Lung (tissue), 12 donors: ENCODE results near the gene PAK6. TPM values are rescaled to one million over a fixed set of nuclear protein-coding genes. Genes with fewer than 3 reads are reported as not detected.
A peak's percentile ranks its signal among the peaks of the same experiment; 100 is the strongest.

ENCODE experiments used
- ATAC-seq: fragments of 200-7000 bp; cut with Tn5 transposase; one replicate; pipeline ENCODE4 v1.9.1; 2020; ENCODE audit warnings: moderate number of reproducible peaks; ENCODE audit not compliant: insufficient read depth, low FRiP score
- DNase-seq, 3 donors: peaks; one replicate each; pipeline ENCODE4 v3.0.0-alpha.2; 2013 to 2017
- H3K27ac ChIP-seq, 2 donors: one replicate each; pipeline ENCODE4 v1.5.1; 2013; ENCODE audit warnings: mild to moderate bottlenecking in 2 of 2, moderate library complexity in 2 of 2, control low read depth in 1 of 2, inconsistent platforms in 1 of 2, low read depth in 1 of 2, low read length in 1 of 2
- H3K27me3 ChIP-seq, 3 donors: one replicate each; pipeline ENCODE4 v1.5.1; 2013; ENCODE audit warnings: low read length in 2 of 3; ENCODE audit not compliant: control insufficient read depth in 3 of 3, insufficient read depth in 3 of 3
- H3K36me3 ChIP-seq, 4 donors: one replicate each; pipeline ENCODE4 v1.5.1; 2013; ENCODE audit warnings: low read length in 4 of 4, mild to moderate bottlenecking in 1 of 4, moderate library complexity in 1 of 4; ENCODE audit not compliant: control insufficient read depth in 4 of 4, insufficient read depth in 4 of 4
- H3K4me1 ChIP-seq, 5 donors: one replicate each; pipeline ENCODE4 v1.5.1; 2013; ENCODE audit warnings: low read length in 5 of 5, mild to moderate bottlenecking in 2 of 5, moderate library complexity in 1 of 5; ENCODE audit not compliant: control insufficient read depth in 5 of 5, insufficient read depth in 5 of 5
- H3K4me3 ChIP-seq: one replicate; pipeline ENCODE4 v1.5.1; 2013; ENCODE audit warnings: mild to moderate bottlenecking, control low read depth, moderate library complexity
- H3K9ac ChIP-seq, 2 donors: one replicate each; pipeline ENCODE4 v1.5.1; 2013; ENCODE audit warnings: low read length in 2 of 2, control low read depth in 1 of 2; ENCODE audit not compliant: insufficient read depth in 1 of 2
- H3K9me3 ChIP-seq, 4 donors: one replicate each; pipeline ENCODE4 v1.5.1; 2013; ENCODE audit warnings: low read length in 3 of 4, mild to moderate bottlenecking in 1 of 4, moderate library complexity in 1 of 4; ENCODE audit not compliant: control insufficient read depth in 4 of 4, insufficient read depth in 3 of 4
- WGBS, 2 donors: extraction: QIAGEN DNeasy Blood & Tissue Kit; methylation state at CpG; one replicate each; pipeline ENCODE4 v1.1.7; 2013; 5-methylcytosine and 5-hydroxymethylcytosine counted together
- polyA plus RNA-seq, 2 donors: library from polyadenylated mRNA; stranded (reverse); fragments of 200-250 nt; gene quantifications; one replicate each; pipeline ENCODE4 v1.2.1, GENCODE V29; 2013
- total RNA-seq, 2 donors: library from RNA; depleted of rRNA in 1 of 2; stranded (reverse); fragments of >200 nt in 1 of 2; gene quantifications; one replicate each; pipeline ENCODE4 v1.2.1, GENCODE V29; 2014 to 2021
- TF ChIP-seq, protein P1 (sequence below): IDR thresholded peaks from 2 replicates; pipeline ENCODE4 v1.5.1; 2012; ENCODE audit warnings: mild to moderate bottlenecking; ENCODE audit errors: control extremely low read depth, extremely low read depth
- donor health status: control.
- donor health status: control.
- donor health status: Bipolar disorder and iron deficiency.
- donor health status: healthy.
- donor health status: DM: yes; HTN: yes; CAD: no.

The PAK6 gene
- total and polyA plus RNA-seq, 4 donors: 5.8 to 10.4 (median 7.2) TPM

- TF ChIP-seq, protein P1, sequence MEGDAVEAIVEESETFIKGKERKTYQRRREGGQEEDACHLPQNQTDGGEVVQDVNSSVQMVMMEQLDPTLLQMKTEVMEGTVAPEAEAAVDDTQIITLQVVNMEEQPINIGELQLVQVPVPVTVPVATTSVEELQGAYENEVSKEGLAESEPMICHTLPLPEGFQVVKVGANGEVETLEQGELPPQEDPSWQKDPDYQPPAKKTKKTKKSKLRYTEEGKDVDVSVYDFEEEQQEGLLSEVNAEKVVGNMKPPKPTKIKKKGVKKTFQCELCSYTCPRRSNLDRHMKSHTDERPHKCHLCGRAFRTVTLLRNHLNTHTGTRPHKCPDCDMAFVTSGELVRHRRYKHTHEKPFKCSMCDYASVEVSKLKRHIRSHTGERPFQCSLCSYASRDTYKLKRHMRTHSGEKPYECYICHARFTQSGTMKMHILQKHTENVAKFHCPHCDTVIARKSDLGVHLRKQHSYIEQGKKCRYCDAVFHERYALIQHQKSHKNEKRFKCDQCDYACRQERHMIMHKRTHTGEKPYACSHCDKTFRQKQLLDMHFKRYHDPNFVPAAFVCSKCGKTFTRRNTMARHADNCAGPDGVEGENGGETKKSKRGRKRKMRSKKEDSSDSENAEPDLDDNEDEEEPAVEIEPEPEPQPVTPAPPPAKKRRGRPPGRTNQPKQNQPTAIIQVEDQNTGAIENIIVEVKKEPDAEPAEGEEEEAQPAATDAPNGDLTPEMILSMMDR: no peak
- H3K27me3 ChIP-seq: peaks cover 3 to 48% (median 43%) of the 10 kb centered on the region in 3 donors
- peaks cover 0 to 43% (median 12%) of the 10 kb centered on the region in 5 donors for H3K4me1 ChIP-seq
- H3K9ac ChIP-seq: no peak within 1 kb of the TSS
- H3K36me3 ChIP-seq: peaks cover 0 to under 1% (median under 1%) of the 10 kb centered on the region in 4 donors
- WGBS, 2 donors: 1 to 3% methylated on average over 70 to 76 of the region's 76 CpGs
- ATAC-seq: peak; percentile 13
- DNase-seq: peak; percentile 25 to 48 (median 41)
- peak within 1 kb of the TSS; percentile 12 for H3K4me3 ChIP-seq
- H3K27ac ChIP-seq: no peak within 1 kb of the TSS
- no peaks in the 10 kb centered on the region for H3K9me3 ChIP-seq
Observed at GRCh38 chr15:40282869-40283614, 44.2 kb downstream of the PAK6 start, which contains the start of gene ANKRD63. Gene ANKRD63, minus strand, starts transcription at chr15:40283064. Its CDS starts 478 bp downstream, at chr15:40282586.

GRCh38 chr15:40283615-40284300 lies 44.9 kb downstream of the PAK6 start:
- ATAC-seq (no peak), DNase-seq (peak in 1 of 3 donors; percentile 28)
- H3K4me1 ChIP-seq: peaks cover 0 to 39% (median 12%) of the 10 kb centered on the region in 5 donors
- H3K9ac ChIP-seq: no peak overlapping the region
- peaks cover 0 to 4% (median 1%) of the 10 kb centered on the region in 4 donors for H3K36me3 ChIP-seq
- peaks cover 3 to 47% (median 36%) of the 10 kb centered on the region in 3 donors for H3K27me3 ChIP-seq
- no peaks in the 10 kb centered on the region for H3K9me3 ChIP-seq
- no peak overlapping the region for H3K4me3 ChIP-seq
- whole genome bisulfite sequencing, 2 donors: 28 to 32% methylated on average over 33 of the region's 33 CpGs
- TF ChIP-seq, protein P1: no peak
- H3K27ac ChIP-seq: no peak overlapping the region

GRCh38 chr15:40285151-40285550 lies 46.3 kb downstream of the PAK6 start:
- WGBS, 2 donors: 79 to 91% methylated on average over 4 of the region's 4 CpGs
- H3K36me3 ChIP-seq: peaks cover 0 to 4% (median 1%) of the 10 kb centered on the region in 4 donors
- peaks cover 0 to 36% (median 11%) of the 10 kb centered on the region in 5 donors for H3K4me1 ChIP-seq
- TF ChIP-seq, protein P1: no peak
- no peak overlapping the region for H3K9ac ChIP-seq
- H3K4me3 ChIP-seq: no peak overlapping the region
- no peak overlapping the region for H3K27ac ChIP-seq
- no peaks in the 10 kb centered on the region for H3K9me3 ChIP-seq
- DNase-seq (peak; percentile 81 to 95 (median 93)), ATAC-seq (no peak)
- peaks cover 3 to 36% (median 24%) of the 10 kb centered on the region in 3 donors for H3K27me3 ChIP-seq
